GM21390 (cell line): ENCODE results near the gene ABHD1.
"Not testable (repeated sequence)": the region's sequence is repeated elsewhere in the genome, so short reads cannot be mapped to it uniquely, and the experiment has no call there.

Experiments
- ATAC-seq: cut with Tn5 transposase; IDR thresholded peaks from one replicate; pipeline ENCODE4 v1.9.1; 2021; ENCODE audit not compliant: unreplicated experiment

ABHD1 gene

DNA sequence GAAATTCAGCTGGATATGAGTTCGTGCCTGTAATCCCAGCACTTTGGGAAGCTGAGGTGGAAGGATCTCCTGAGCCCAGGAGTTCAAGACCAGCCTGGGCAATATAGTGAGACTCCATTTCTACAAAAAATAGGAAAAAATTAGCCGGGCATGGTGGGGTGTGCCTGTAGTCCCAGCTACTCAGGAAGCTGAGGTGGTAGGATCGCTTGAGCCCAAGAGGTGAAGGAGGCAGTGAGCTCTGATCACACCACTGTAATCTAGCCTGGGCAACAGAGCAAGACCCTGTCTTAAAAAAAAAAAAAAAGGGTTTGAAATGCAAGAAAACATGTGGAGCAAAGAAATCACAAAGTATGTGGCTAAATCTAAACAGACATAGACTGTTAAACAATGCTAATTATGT lies 14.5 kb upstream of the ABHD1 start:
- ATAC-seq: no peak

DNA sequence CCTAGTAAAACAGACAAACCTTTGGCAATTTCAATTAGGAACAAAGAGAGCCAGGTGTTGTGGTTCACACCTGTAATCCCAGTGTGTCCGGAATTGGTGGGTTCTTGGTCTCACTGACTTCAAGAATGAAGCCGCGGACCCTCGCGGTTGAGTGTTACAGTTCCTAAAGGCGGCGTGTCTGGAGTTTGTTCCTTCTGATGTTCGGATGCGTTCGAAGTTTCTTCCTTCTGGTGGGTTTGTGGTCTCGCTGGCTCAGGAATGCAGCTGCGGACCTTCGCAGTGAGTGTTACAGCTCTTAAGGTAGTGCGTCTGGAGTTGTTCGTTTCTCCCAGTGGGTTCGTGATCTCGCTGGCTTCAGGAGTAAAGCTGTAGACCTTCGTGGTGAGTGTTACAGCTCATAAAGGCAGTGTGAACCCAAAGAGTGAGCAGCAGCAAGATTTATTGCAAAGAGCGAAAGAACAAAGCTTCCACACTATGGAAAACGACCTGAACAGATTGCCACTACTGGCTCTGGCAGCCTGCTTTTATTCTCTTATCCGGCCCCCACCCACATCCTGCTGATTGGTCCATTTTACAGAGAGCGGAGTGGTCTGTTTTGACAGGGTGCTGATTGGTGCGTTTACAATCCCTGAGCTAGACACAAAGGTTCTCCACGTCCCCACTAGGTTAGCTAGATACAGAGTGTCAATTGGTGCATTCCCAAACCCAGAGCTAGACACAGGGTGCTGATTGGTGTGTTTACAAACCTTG lies 12.8 kb upstream of the ABHD1 start:
- not testable (repeated sequence) for ATAC-seq

DNA sequence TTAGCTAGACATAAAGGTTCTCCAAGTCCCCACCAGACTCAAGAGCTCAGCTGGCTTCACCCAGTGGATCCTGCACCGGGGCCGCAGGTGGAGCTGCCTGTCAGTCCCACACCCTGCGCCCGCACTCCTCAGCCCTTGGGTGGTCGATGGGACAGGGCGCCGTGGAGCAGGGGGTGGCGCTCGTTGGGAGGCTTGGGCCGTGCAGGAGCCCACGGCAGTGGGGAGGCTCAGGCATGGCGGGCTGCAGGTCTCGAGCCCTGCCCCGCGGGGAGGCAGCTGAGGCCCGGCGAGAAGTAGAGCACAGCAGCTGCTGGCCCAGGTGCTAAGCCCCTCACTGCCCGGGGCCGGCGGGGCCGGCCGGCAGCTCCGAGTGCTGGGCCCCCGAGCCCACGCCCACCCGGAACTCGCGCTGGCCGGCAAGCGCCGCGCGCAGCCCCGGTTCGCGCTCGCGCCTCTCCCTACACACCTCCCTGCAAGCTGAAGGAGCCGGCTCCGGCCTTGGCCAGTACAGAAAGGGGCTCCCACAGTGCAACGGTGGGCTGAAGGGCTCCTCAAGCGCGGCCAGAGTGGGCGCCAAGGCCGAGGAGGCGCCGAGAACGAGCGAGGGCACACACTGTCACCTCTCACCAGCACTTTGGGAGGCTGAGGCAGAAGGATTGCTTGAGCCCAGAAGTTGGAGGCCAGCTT lies 12.1 kb upstream of the ABHD1 start:
- ATAC-seq: not testable (repeated sequence)

DNA sequence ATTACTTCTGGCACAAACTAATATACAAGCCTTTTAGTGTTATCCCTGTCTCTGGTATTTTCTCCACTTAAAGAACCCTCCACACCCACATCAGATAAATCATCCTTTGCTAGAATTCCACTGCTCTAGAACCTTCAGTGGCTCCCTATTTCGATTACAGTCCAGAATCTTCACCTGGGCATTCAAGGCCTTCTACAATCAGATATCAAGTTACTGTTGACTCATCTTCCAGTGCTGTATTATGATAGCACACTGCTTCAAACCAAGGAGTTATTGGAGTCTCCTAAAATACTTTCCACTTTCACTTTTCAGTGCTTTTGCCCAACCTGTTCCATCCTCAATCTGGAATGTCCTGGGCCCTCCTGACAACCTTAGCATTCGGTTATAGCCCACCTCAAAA lies 8.1 kb upstream of the ABHD1 start:
- no peak for ATAC-seq

DNA sequence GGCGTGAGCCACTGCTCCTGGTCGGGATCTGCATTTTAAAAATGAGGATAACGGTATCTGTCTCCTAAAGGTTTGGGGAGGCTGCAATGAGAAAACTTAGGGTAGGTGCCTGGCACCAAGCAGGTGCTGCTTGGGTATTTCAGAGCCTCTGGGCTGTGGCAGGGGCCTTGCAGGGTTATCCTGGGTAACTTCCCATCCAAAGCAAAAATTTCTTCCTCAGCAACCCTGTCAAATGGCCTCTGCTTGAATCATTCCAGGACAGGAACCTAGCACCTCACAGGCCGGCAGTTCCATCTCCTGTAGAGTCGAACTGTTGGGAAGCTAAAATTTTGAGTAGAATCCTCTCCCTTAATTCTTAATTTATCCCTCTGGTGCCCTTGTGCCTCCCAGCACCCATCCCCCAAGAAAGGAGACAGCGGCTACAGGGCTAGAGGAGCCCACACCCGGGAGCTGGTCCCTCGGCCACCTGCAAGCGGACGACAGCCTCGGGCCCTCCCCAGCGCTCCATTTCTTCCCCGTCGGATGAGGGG lies 5.6 kb upstream of the ABHD1 start:
- no peak for ATAC-seq

DNA sequence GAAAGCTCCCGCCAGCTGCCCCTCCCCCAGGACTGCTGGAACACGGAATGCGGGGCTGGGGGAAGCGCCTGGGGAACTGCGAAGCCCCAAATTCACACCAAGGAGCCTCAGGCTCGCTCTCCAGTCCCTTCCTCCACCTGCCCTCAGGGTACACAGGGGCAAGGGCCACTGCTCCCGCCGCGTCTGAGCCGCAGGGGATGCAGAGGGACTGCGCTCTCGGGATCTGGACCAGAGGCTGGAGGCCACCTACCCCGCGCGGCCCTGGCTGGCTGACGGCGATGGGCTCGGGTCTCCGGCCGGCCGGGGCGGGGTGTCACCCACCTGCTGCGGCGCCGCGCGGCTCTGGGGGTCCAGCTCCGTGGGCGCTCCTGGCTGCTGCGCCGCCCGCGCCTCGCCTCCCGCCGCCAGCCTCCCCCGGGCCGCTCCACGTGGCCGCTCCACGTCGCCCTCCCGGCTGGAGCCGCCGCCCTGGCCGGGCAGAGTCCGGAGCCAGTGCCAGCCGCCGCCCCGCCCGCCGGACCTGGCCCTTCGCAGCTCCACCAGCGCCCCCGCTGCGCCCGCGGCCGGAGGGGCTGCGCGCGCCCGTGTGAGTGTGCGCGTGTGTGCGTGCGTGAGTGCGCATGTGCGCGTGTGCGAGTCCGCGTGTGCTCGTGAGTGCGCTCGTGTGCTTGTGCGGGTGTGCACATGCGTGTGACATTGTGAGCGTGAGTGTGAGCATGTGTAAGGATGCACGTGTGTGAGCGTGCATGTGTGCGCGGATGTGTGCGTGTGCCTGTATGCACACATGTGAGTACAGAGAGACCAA lies 4.9 kb upstream of the ABHD1 start, which contains the start of gene CGREF1:
CGREF1 (minus strand) TSS at position 604 of the 805 bp plus-strand sequence. CDS start 14,762 bp downstream, outside the sequence.
- no peak for ATAC-seq

DNA sequence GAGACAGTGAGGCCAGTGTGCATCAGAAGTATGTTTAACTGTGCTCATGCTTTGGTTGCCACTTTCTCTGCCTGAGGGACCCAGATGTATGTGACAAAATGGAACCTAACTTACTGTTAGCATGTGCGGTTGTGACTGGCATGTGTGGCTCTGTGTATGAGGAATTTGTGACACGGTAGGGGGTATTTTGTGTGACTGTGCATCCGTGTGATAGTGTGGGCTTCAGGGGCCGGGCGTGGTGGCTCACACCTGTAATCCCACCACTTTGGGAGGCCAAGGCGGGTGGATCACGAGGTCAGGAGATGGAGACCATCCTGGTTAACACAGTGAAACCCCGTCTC lies 4.3 kb upstream of the ABHD1 start:
- ATAC-seq: not testable (repeated sequence)

DNA sequence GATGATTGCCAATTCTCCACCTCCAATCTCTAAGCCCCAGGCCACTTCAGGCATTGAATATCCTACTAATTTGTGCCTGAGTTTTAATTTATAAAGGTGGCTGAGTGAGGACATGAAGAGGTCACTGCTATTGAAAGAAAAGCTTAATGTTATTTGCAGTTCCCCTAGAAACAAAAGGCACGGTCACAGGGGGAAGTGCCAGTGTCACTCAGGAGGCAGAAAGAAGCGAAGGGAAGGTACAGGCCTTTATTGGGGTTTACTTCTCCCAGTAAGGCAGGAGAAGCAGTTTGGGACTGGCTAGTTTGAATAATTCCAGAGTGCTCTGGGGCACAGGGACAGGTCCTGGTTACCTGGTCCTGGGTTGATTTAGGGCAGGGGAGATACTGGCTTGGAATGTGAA lies 1.7 kb upstream of the ABHD1 start:
- no peak for ATAC-seq

DNA sequence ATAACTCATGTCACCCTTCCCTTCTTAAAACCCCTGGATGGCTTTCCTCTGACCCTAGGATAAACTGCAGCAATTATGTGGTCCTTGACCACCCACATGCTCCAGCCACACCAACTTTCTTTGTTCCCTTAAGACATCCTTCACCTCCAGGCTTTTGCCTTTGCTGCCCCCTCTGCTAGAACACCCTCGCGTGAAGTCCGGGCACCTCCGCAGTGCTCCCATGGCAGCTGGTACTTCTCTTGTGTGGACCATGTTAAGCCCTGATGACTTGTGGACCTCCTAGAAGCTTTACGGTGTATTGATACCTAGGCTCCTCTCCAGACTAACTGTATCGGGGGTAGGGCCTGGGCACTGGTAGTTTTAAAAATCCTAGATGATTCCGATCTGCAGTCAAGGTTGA lies 824 bp upstream of the ABHD1 start:
- no peak for ATAC-seq

DNA sequence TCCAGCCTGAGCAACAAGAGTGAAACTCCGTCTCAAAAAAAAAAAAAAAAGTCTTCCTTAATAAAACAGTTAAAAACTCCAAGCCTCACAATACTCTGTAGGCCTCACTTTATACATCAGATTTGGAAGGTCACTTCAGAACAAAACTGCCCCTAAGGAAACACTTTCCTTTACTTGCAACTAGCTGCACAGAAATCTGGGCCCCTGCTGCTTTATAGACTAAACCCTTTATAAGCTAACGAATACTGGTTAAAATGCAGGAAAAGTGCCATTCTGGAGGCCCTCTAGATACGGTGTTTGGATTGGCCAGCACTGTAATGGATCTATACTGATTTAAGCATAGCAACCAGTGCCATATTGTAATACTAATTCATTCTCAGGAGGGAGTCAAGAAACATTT lies 1.5 kb downstream of the ABHD1 start:
- ATAC-seq: no peak

DNA sequence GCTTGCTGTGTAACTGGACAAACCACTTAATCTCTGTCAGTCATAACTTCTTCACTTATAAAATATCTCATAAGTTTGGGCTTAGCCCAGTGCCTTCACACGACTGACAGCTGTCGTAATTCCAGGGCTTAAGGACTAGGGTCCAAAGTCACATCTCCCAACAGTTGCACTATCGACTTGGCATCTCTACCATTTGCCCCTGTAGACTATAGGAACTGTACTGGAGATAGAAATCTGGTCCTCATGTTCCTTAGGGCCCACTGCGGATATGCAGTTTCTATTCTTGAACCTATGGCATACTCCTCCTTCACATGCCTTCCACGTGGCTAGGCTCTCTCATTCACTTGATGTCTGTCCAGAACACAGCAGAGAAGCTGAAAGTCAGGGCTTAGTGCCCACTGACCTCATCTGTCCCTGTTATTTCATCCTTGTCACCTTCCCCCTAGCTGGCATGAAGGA lies 2.7 kb downstream of the ABHD1 start:
- ATAC-seq: no peak

DNA sequence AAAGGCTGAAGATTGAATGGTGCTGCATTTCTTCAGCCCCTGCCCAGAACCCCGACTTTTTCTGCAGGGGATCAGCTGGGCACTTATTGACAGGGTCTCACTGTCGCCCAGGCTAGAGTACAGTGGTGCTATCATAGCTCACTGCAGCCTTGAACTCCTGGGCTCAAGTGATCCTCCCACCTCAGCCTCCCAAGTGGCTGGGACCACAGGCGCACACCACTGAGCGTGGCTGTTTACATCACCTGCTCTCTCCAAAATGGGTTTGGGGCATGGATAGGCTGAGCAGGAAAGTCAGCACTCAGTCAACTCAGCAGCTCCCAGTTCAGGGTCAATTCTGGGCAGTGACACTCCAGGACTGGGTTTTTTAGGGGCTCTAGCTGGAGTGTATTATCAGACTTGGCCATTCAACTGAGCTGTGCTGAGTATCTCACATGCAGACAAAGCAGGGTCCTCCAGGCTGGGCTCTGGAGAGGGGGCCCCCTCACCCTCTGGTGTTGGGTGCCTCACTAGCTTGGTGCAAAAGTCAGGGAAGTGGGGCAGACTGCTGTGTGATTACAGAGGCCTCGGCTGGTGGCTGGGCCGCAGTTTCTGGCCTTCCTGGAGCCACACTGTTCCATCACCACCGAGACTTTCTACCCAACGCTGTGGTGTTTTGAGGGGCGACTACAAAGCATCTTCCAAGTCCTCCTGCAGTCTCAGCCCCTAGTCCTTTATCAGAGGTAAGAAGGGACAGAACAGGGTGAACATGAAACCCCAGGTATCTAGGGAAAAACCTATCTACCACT lies 4.5 kb downstream of the ABHD1 start:
- ATAC-seq: no peak

DNA sequence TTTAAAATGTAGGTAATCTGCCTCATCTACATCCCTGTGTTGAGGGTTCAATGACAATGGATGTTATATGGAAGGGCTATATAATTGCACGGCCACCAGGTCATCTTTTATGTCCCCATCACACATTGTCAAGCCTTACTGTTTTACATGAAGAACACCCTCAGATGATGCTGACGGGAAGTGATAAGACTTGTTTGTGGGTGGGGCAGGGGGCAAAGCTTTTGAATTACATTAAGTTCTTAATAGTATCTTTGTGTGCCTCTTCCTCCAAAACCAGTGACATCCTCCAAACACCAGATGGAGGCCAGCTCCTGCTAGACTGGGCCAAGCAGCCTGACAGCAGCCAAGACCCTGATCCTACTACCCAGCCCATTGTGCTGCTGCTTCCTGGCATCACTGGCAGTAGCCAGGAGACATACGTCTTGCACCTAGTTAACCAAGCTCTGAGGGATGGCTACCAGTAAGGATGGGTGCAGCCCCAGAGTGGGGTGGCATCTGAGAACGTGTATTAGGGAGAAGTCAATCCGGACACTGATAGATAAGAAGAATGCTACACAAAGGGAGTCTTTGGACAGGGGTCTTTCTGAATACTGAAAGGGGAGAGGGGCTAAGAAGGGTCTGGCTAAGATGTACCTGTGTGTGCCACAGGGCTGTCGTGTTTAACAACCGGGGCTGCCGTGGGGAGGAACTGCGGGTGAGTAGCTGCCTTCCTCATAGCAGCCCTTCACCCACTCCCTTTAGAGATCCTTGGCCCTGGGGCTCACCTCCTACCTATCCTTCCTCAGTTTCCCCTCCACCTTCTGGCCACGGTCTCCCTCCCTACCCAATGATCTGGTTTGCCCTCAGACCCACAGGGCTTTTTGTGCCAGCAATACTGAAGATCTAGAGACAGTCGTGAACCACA lies 5.3 kb downstream of the ABHD1 start:
- no peak for ATAC-seq

DNA sequence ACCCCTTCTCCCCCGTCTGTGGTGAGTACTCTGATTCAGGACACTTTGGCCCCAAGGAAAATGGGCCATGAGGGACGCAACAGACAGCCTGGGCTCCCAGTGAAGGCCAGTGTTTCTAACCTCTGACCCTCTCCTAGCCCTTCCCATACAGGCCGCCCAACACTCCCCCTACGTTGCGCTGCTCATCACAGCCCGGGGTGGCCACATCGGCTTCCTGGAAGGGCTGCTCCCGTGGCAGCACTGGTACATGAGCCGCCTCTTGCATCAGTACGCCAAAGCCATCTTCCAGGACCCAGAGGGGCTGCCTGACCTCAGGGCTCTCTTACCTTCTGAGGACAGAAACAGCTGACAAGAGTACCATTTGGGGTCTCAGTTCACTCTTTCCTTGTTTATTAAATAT lies 6.8 kb downstream of the ABHD1 start:
- no peak for ATAC-seq

DNA sequence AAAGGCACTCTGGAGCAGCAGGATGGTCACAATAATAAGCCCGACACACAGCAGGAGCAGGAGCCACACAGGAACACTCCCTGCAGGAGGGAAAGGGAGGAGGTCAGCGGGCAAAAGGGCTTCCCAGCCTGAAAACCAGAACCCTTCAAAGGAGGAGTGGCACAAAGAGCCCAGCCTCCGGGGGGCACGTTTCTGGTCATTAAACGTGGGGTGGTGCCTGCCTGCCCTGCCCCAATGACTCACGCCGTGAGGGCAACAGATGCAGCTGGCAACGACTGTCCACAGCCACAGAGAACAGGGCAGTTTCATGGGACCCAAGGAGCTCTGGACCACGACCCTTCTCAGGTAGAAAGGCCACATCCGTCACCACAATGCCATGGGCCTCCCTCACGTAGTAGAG lies 7.8 kb downstream of the ABHD1 start:
- no peak for ATAC-seq

DNA sequence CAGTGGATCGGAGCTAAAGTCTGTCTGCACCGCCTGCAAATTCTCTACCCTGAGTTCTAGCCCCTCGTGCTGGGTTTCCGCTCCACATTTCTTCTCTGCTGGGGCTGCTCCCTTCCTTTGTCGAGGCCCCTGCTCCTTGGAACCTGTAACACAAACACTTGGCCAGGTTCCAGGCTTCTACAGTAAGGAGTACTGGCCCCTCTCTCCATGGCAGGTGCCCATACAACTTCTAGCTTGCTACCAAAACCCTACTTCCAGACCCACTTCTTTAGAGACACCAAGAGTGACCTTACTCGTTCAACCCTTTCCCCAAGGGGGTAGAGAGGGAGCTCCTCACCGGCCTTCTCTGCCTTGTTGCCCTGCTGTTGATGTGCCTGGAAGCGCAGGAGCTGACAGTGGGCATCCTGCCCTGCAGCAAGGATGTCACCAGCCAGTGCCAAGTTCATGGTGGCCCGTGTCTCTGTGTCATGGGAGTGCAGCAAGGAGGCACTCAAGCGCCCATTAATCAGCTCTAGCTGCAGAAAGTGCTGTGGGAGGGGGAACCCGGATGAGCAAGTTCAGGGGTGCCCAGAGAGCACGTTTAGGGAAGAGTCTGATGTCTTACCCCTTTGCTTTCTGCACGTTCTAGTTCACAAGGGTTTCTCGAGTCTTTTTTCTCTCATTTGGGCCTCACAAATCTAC lies 9.7 kb downstream of the ABHD1 start:
- ATAC-seq: no peak

DNA sequence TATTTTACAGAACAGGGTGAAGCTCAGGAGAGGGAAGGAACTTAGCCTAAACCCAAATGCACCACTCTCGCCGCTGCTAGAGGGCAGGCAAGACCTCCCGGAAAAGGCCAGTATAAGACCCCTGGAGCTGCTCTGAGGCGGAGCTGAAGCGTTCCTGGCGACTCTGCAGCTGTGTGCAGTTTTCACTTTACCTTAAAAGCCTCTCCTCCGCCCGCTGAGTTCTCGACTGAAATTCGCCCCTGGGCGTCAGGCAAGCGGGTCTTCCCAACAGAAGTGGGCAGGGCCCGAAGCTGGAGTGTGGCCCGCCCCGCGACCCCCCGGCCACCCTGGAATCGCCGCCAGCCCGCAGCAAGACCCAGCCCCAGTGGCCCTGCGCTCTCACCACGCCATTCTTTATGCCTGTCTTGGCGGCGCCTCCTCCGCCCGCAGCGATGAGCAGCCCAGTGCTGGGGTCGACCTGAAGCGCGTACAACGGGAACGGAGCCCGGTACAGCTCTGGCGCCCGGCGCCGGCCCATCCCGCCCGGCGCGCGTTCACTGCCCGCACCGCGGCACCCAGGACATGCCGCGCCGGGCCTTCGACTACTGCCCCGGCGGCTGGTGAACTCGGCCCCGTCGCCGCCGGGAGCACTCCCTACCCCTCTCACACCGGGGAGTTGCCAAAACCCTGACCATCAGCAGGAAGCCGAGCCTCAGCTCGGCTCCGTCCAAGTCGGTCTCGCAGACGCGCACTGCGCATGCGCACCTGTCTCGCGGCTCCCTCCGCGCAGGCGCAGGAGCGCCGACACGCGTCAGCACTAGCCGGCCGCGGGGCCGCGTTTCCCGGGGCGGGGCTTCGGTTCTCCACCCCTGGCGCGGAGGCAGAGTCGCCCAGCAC lies 10.5 kb downstream of the ABHD1 start, which contains the start of gene PREB:
PREB (minus strand) TSS at position 732 of the 876 bp plus-strand sequence; CDS start at position 517, 215 bp downstream.
- peak; percentile 89 for ATAC-seq
